OCI-LY7 (cell line): ENCODE results near the gene WNT9B.

Experiments used
- CTCF ChIP-seq: fragments of 200-600 bp; sonication (generic); conservative IDR thresholded peaks from 2 replicates; pipeline ENCODE4 v1.5.1; 2014; ENCODE audit warnings: mild to moderate bottlenecking, antibody characterized with exemption, low read length, moderate library complexity, mixed read lengths
- EZH2phosphoT487 ChIP-seq: fragments of 200-600 bp; sonication (generic); IDR thresholded peaks from 2 replicates; pipeline ENCODE4 v1.6.1; 2018; ENCODE audit warnings: low read depth, borderline replicate concordance, mild to moderate bottlenecking, mixed run types, antibody characterized with exemption, low read length, moderate library complexity, mixed read lengths

DNA sequence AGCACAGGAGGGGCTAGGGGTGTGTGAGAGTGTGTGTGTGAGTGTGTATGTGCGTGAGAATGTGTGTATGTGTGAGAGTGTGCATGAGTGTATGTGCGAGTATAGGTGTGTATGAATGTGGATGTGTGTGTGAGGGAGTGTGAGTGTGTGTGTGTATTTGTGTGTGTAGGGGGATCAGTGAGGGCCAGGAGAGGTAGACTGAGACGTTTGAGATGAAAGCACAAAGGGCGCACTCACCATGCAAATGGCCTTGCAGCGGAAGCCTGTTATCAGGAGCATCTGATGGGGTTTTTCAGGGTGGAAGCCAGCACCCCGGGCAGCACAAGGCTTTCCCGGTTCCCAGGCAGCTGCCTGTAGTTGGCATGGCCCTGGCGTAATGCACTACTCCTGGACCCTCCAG, 14.9 kb downstream of the WNT9B start:
- no peak for TF ChIP-seq CTCF
- no peak for TF ChIP-seq EZH2phosphoT487
